CD4-positive, alpha-beta T cell (primary cell): ENCODE measurements around the gene LIMCH1. TPM values are rescaled to one million over a fixed set of nuclear protein-coding genes. Genes with fewer than 3 reads are reported as not detected.

Experiments
- ATAC-seq: fragments of 200-7000 bp; cut with Tn5 transposase; one replicate; pipeline ENCODE4 v1.10.0; 2022; ENCODE audit warnings: mild to moderate bottlenecking; ENCODE audit not compliant: poor library complexity
- CTCF ChIA-PET: fragments of 350-600 bp; sonication (Branson Sonifier 250); formaldehyde crosslinking; loops from one replicate; lab custom pipeline; 2021; ENCODE audit warnings: antibody characterized with exemption, inconsistent platforms; lab: Charles Lee
- POLR2A ChIA-PET: fragments of 350-600 bp; sonication (Branson Sonifier 250); formaldehyde crosslinking; loops from one replicate; lab custom pipeline; 2021; ENCODE audit warnings: antibody characterized with exemption, inconsistent platforms; lab: Charles Lee
- DNase-seq, 14 experiments: peaks; one replicate each; pipeline ENCODE4 v3.0.0-alpha.2; 2013 to 2020; ENCODE audit warnings: mixed read lengths in 2 of 14
- H3K27ac ChIP-seq, 2 donors: one replicate each; pipeline versions ENCODE4 v1.5.1 to v1.7.0; 2013; ENCODE audit warnings: low read length in 2 of 2, low read depth in 1 of 2, mild to moderate bottlenecking in 1 of 2
- H3K27me3 ChIP-seq, 2 experiments: 1 replicate in 1 of 2; 2 replicates in 1 of 2; pipeline versions ENCODE4 v1.6.1 to v1.7.0; 2013; ENCODE audit warnings: low read length in 2 of 2, control low read depth in 1 of 2, mild to moderate bottlenecking in 1 of 2, moderate library complexity in 1 of 2; ENCODE audit not compliant: insufficient read depth in 2 of 2, control insufficient read depth in 1 of 2
- H3K36me3 ChIP-seq: one replicate; pipeline ENCODE4 v1.6.1; 2013; ENCODE audit warnings: low read length, control low read depth; ENCODE audit not compliant: insufficient read depth
- H3K4me1 ChIP-seq: one replicate; pipeline ENCODE4 v1.6.1; 2013; ENCODE audit warnings: low read length, control low read depth; ENCODE audit not compliant: insufficient read depth
- H3K4me3 ChIP-seq: one replicate; pipeline ENCODE4 v1.5.1; 2013; ENCODE audit warnings: mild to moderate bottlenecking, low read length, moderate library complexity
- H3K9me3 ChIP-seq, 2 experiments: 1 replicate in 1 of 2; 2 replicates in 1 of 2; pipeline versions ENCODE4 v1.6.1 to v1.7.0; 2013; ENCODE audit warnings: low read length in 2 of 2, mild to moderate bottlenecking in 2 of 2, control low read depth in 1 of 2, moderate library complexity in 1 of 2; ENCODE audit not compliant: control insufficient read depth in 1 of 2, insufficient read depth in 1 of 2
- H3K27ac Mint-ChIP-seq: one replicate; pipeline ENCODE4 v1.8.0; 2020; ENCODE audit warnings: mixed read lengths
- H3K27me3 Mint-ChIP-seq: one replicate; pipeline ENCODE4 v1.8.0; 2021; ENCODE audit warnings: mixed read lengths
- H3K36me3 Mint-ChIP-seq: one replicate; pipeline ENCODE4 v1.8.0; 2021; ENCODE audit warnings: low read depth, mixed read lengths
- H3K4me1 Mint-ChIP-seq: one replicate; pipeline ENCODE4 v1.8.0; 2021; ENCODE audit warnings: low read depth, mixed read lengths
- H3K4me3 Mint-ChIP-seq: one replicate; pipeline ENCODE4 v1.8.0; 2020; ENCODE audit warnings: mild to moderate bottlenecking, mixed read lengths
- H3K9me3 Mint-ChIP-seq: one replicate; pipeline ENCODE4 v1.8.0; 2020; ENCODE audit warnings: mixed read lengths
- intact Hi-C, 2 experiments: fragments of 100-400 bp; cut with DNase I in 1 of 2; cut with micrococcal nuclease in 1 of 2; formaldehyde crosslinking; loops; one replicate each; pipeline versions ENCODE4 v1.15.1 to v1.9.0; 2023 to 2025; cut with DNase I, micrococcal nuclease
- total RNA-seq, 174 experiments: library from RNA in 2 of 174; stranded (reverse) in 2 of 174; gene quantifications; one replicate each; pipeline ENCODE4 v1.2.3 and lab custom pipeline; 2021 to 2026
- TF ChIP-seq, protein P1 (sequence below): fragments of 200-600 bp; IDR thresholded peaks from one replicate; pipeline ENCODE4 v1.8.0; 2022; ENCODE audit warnings: antibody characterized with exemption, mild to moderate bottlenecking

The LIMCH1 gene
- total RNA-seq, 2 experiments from 2014 or later: not detected

DNA sequence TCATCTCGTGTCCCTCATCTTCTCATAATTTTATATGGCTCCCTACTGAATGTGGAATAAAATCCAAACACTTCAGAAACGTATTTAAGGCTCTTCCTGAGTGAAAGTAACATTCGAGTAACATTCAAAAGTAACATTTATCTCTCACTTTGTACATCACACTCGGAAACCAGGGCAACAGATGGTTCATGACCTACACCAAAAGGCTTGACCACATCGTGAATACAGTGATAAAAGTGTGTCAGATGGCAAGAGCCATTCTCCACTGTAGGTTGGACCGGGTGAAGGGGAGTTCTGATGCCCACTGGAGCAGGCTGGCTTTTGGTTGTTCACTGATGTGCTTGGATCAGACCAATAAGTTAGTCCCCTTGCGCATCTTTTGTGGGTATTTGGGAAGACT, 5.6 kb upstream of the LIMCH1 start:
- POLR2A ChIA-PET: no interaction called here
- ATAC-seq (no peak), DNase-seq (no peak)
- H3K27me3 Mint-ChIP-seq: no peaks in the 10 kb centered on the region
- no peak overlapping the region for H3K4me3 ChIP-seq
- no peaks in the 10 kb centered on the region for H3K4me1 ChIP-seq
- no peak overlapping the region for H3K27ac Mint-ChIP-seq
- CTCF ChIA-PET: no interaction called here
- H3K4me1 Mint-ChIP-seq: no peaks in the 10 kb centered on the region
- peaks cover 3% of the 10 kb centered on the region for H3K9me3 Mint-ChIP-seq
- H3K36me3 ChIP-seq: no peaks in the 10 kb centered on the region
- no peaks in the 10 kb centered on the region for H3K27me3 ChIP-seq
- TF ChIP-seq, protein P1, sequence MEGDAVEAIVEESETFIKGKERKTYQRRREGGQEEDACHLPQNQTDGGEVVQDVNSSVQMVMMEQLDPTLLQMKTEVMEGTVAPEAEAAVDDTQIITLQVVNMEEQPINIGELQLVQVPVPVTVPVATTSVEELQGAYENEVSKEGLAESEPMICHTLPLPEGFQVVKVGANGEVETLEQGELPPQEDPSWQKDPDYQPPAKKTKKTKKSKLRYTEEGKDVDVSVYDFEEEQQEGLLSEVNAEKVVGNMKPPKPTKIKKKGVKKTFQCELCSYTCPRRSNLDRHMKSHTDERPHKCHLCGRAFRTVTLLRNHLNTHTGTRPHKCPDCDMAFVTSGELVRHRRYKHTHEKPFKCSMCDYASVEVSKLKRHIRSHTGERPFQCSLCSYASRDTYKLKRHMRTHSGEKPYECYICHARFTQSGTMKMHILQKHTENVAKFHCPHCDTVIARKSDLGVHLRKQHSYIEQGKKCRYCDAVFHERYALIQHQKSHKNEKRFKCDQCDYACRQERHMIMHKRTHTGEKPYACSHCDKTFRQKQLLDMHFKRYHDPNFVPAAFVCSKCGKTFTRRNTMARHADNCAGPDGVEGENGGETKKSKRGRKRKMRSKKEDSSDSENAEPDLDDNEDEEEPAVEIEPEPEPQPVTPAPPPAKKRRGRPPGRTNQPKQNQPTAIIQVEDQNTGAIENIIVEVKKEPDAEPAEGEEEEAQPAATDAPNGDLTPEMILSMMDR: no peak
- no peaks in the 10 kb centered on the region for H3K36me3 Mint-ChIP-seq
- no peak overlapping the region for H3K4me3 Mint-ChIP-seq
- H3K9me3 ChIP-seq: no peaks in the 10 kb centered on the region
- no peak overlapping the region for H3K27ac ChIP-seq
- intact Hi-C loops: no loop called here

DNA sequence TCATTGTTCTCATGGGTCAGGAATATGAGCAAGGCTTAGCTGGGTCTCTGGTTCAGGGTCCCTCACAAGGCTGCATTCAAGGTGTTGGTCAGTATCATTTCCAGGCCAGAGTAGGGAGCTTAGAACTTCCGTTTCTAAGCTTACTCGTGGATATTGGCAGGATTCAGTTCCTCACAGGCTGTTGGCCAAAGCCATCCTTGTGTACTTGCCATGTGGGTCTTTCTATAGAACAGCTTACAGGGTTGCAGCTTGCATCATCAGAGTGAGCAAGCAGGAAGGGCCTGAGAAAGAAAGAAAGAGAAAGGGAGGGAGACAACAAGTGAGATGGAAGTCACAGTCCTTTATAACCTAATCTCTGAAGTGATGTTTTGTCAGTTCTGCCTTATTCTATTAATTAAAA, 5.1 kb upstream of the LIMCH1 start:
- Histone ChIP-seq H3K36me3 (no peaks in the 10 kb centered on the region), H3K4me1 (no peaks in the 10 kb centered on the region), H3K27ac (no peak overlapping the region), H3K27me3 (no peaks in the 10 kb centered on the region), H3K9me3 (no peaks in the 10 kb centered on the region), H3K4me3 (no peak overlapping the region)
- H3K36me3 Mint-ChIP-seq: no peaks in the 10 kb centered on the region
- no peak overlapping the region for H3K4me3 Mint-ChIP-seq
- ATAC-seq (no peak), DNase-seq (no peak)
- TF ChIP-seq, protein P1: no peak
- H3K27me3 Mint-ChIP-seq: no peaks in the 10 kb centered on the region
- POLR2A ChIA-PET: no interaction called here
- H3K4me1 Mint-ChIP-seq: no peaks in the 10 kb centered on the region
- intact Hi-C loops: no loop called here
- H3K9me3 Mint-ChIP-seq: peaks cover 3% of the 10 kb centered on the region
- CTCF ChIA-PET: no interaction called here
- H3K27ac Mint-ChIP-seq: no peak overlapping the region

DNA sequence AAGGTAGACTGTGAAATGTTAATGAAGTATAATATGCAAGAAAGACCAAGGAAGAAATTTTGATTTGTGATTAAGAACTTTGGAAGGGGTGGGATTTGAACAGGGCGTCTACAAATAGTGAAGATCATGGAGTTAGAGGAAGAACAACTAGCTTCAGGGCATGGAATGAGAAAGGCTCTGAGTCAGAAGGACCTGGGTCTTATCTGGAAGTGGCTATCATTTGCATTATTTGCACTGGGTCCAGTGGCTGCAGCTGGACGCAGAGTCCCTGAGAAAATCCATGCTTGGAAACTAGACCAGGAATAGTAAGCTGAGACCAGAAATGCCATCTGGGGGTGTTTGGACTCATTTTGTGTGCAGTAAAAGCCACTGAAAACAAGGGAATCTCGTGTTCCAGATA, 4.3 kb upstream of the LIMCH1 start:
- no peak for ATAC-seq
- DNase-seq: no peak
- H3K4me3 Mint-ChIP-seq: no peak overlapping the region

More for the DNA sequence above, 4.3 kb upstream of the LIMCH1 start:
- Histone ChIP-seq H3K36me3 (no peaks in the 10 kb centered on the region), H3K4me3 (no peak overlapping the region), H3K9me3 (no peaks in the 10 kb centered on the region), H3K4me1 (no peaks in the 10 kb centered on the region), H3K27ac (no peak overlapping the region), H3K27me3 (no peaks in the 10 kb centered on the region)
- Mint-ChIP-seq H3K27me3 (no peaks in the 10 kb centered on the region), H3K9me3 (peaks cover 3% of the 10 kb centered on the region), H3K27ac (no peak overlapping the region), H3K36me3 (no peaks in the 10 kb centered on the region), H3K4me1 (no peaks in the 10 kb centered on the region)
- CTCF ChIA-PET: no interaction called here
- TF ChIP-seq, protein P1: no peak
- POLR2A ChIA-PET: no interaction called here
- intact Hi-C loops: no loop called here
